Naive thymus-derived CD4-positive, alpha-beta T cell (primary cell): ENCODE results near the gene ZBTB5. TPM values are rescaled to one million over a fixed set of nuclear protein-coding genes. Genes with fewer than 3 reads are reported as not detected.

ENCODE experiments used
- ATAC-seq: fragments of 150-1000 bp; cut with Tn5 transposase; 2 replicates; pipeline ENCODE4 v1.10.0; 2021; ENCODE audit warnings: mild to moderate bottlenecking, moderate library complexity
- CTCF ChIA-PET: fragments of 350-600 bp; sonication (Branson Sonifier 250); formaldehyde crosslinking; loops from one replicate; lab custom pipeline; 2021; ENCODE audit warnings: antibody characterized with exemption; lab: Charles Lee
- POLR2A ChIA-PET: fragments of 350-600 bp; sonication (Branson Sonifier 250); formaldehyde crosslinking; loops from one replicate; lab custom pipeline; 2021; ENCODE audit warnings: antibody characterized with exemption, inconsistent platforms; lab: Charles Lee
- DNase-seq, 9 donors: peaks; one replicate each; pipeline versions ENCODE4 v3.0.0 to v3.0.0-alpha.2; 2020 to 2022; ENCODE audit warnings: mixed read lengths in 1 of 9
- H3K27ac ChIP-seq: one replicate; pipeline ENCODE4 v1.7.0; 2013; ENCODE audit warnings: mild to moderate bottlenecking, low read depth, low read length, moderate library complexity
- H3K27me3 ChIP-seq, 2 donors: one replicate each; pipeline ENCODE4 v1.7.0; 2013; ENCODE audit warnings: low read length in 2 of 2, mild to moderate bottlenecking in 2 of 2, moderate library complexity in 2 of 2; ENCODE audit not compliant: control insufficient read depth in 2 of 2, insufficient read depth in 2 of 2
- H3K36me3 ChIP-seq, 3 experiments: 1 replicate in 2 of 3; 2 replicates in 1 of 3; pipeline ENCODE4 v1.7.0; 2013; ENCODE audit warnings: low read length in 3 of 3, mild to moderate bottlenecking in 3 of 3, moderate library complexity in 1 of 3; ENCODE audit not compliant: insufficient read depth in 3 of 3, control insufficient read depth in 2 of 3
- H3K4me1 ChIP-seq, 2 donors: one replicate each; pipeline ENCODE4 v1.7.0; 2013; ENCODE audit warnings: low read length in 2 of 2, mild to moderate bottlenecking in 2 of 2, moderate library complexity in 1 of 2; ENCODE audit not compliant: control insufficient read depth in 2 of 2, insufficient read depth in 2 of 2
- H3K4me3 ChIP-seq: 2 replicates; pipeline ENCODE4 v1.7.0; 2013; ENCODE audit warnings: mild to moderate bottlenecking, low read length
- H3K9me3 ChIP-seq, 3 experiments: 1 replicate in 2 of 3; 2 replicates in 1 of 3; pipeline ENCODE4 v1.7.0; 2013; ENCODE audit warnings: low read length in 3 of 3; ENCODE audit not compliant: control insufficient read depth in 2 of 3
- H3K27ac Mint-ChIP-seq, 9 donors: one replicate each; pipeline ENCODE4 v1.8.0; 2020 to 2022; ENCODE audit warnings: mixed read lengths in 9 of 9, mild to moderate bottlenecking in 8 of 9, moderate library complexity in 5 of 9, inconsistent platforms in 2 of 9
- H3K27me3 Mint-ChIP-seq, 5 donors: one replicate each; pipeline ENCODE4 v1.8.0; 2021 to 2022; ENCODE audit warnings: mixed read lengths in 5 of 5, mild to moderate bottlenecking in 1 of 5
- H3K36me3 Mint-ChIP-seq, 5 donors: one replicate each; pipeline ENCODE4 v1.8.0; 2020 to 2022; ENCODE audit warnings: mixed read lengths in 5 of 5, mild to moderate bottlenecking in 3 of 5, inconsistent platforms in 1 of 5
- H3K4me1 Mint-ChIP-seq, 7 donors: one replicate each; pipeline ENCODE4 v1.8.0; 2020 to 2022; ENCODE audit warnings: mixed read lengths in 7 of 7, mild to moderate bottlenecking in 3 of 7, inconsistent platforms in 1 of 7
- H3K4me3 Mint-ChIP-seq, 10 donors: one replicate each; pipeline ENCODE4 v1.8.0; 2020 to 2022; ENCODE audit warnings: mild to moderate bottlenecking in 10 of 10, mixed read lengths in 10 of 10, moderate library complexity in 6 of 10, inconsistent platforms in 2 of 10
- H3K9me3 Mint-ChIP-seq, 11 donors: one replicate each; pipeline ENCODE4 v1.8.0; 2020 to 2022; ENCODE audit warnings: mixed read lengths in 11 of 11, mild to moderate bottlenecking in 4 of 11, inconsistent platforms in 1 of 11, moderate library complexity in 1 of 11
- intact Hi-C, 2 donors: fragments of 100-400 bp; cut with micrococcal nuclease; formaldehyde crosslinking; loops; one replicate each; pipeline ENCODE4 v1.15.1; 2023
- polyA plus RNA-seq, 2 donors: library from polyadenylated mRNA; unstranded; fragments of 300-500 nt; fragmentation: Illumina TruSeq; gene quantifications; one replicate each; pipeline ENCODE4 v1.2.3, GENCODE V29; 2021
- total RNA-seq, 6 experiments: library from RNA in 5 of 6; stranded (reverse) in 5 of 6; gene quantifications; 1 replicate in 5 of 6; 2 replicates in 1 of 6; pipeline ENCODE4 v1.2.3 and lab custom pipeline; 2021 to 2026

ZBTB5 gene
- total and polyA plus RNA-seq, 7 experiments from 2014 or later: 0.60 to 16.8 (median 11.7) TPM

- peak overlapping the region in 2 of 9 donors; percentile 21 to 62 for H3K27ac Mint-ChIP-seq
- peaks cover 27 to 78% (median 64%) of the 10 kb centered on the region in 7 donors for H3K4me1 Mint-ChIP-seq
- ATAC-seq (peak; percentile 32), DNase-seq (no peak)
- Histone ChIP-seq H3K36me3 (no peaks in the 10 kb centered on the region), H3K27ac (no peak overlapping the region), H3K27me3 (no peaks in the 10 kb centered on the region), H3K9me3 (no peaks in the 10 kb centered on the region), H3K4me3 (no peak overlapping the region), H3K4me1 (peaks cover 0 to 4% of the 10 kb centered on the region in 2 donors)
- POLR2A ChIA-PET: interaction anchor here (1.3 kb wide), 1 partner anchor 8 kb away, joined by 3 read pairs; no protein-coding TSS in a partner anchor
- CTCF ChIA-PET: no interaction called here
- intact Hi-C loops: no loop called here
- H3K27me3 Mint-ChIP-seq: no peaks in the 10 kb centered on the region
- H3K36me3 Mint-ChIP-seq: peaks cover 3 to 13% (median 6%) of the 10 kb centered on the region in 5 donors
- H3K4me3 Mint-ChIP-seq: peak overlapping the region in 1 of 10 donors; percentile 3
- H3K9me3 Mint-ChIP-seq: no peaks in the 10 kb centered on the region
Observed at GRCh38 chr9:37456817-37457216, 8.4 kb downstream of the ZBTB5 start.

DNA sequence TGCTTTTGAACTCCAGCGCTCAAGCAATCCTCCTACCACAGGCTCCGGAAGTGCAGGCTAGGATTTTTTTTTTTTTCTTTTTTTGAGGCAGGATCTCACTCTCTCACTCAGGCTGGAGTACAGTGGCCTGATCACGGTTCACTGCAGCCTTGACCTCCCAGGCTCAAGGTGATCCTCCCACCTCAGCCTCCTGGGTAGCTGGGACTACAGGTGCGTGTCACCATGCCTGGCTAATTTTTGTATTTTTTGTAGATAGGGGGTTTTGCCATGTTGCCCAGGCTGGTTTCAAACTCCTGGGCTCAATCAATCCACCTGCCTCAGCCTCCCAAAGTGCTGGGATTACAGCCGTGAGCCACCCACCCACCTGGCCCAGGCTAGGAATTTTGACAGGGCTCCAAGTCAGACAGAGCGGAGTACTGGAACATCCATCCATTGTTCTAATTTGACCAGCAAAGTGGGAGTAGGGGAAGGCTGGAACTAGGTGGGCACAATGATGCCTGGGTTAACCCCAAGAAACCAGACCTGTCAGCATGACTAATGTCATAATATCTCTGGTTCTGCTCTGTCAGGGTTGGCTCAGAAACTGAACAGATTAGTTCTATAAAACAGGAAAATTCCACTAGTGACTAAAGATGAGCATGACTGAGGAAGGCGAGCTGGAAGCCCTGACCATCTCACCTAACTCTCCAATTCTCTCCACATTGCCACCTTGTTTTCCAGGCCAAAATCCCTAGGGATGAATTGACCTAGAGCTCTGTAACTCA is 9.2 kb downstream of the ZBTB5 start:
- Mint-ChIP-seq H3K9me3 (no peaks in the 10 kb centered on the region), H3K27ac (peak overlapping the region in 6 of 9 donors; percentile 21 to 84 (median 47)), H3K36me3 (peaks cover 3 to 13% (median 6%) of the 10 kb centered on the region in 5 donors), H3K4me1 (peaks cover 30 to 78% (median 65%) of the 10 kb centered on the region in 7 donors), H3K27me3 (no peaks in the 10 kb centered on the region), H3K4me3 (peak overlapping the region in 1 of 10 donors; percentile 7)
- POLR2A ChIA-PET: interaction anchor here (0.6 to 1.3 kb wide), 2 partner anchors 8 to 10 kb away, joined by 3 read pairs; no protein-coding TSS in a partner anchor
- H3K4me1 ChIP-seq: no peaks in the 10 kb centered on the region
- ATAC-seq: no peak
- CTCF ChIA-PET: no interaction called here
- no peaks in the 10 kb centered on the region for H3K27me3 ChIP-seq
- H3K4me3 ChIP-seq: no peak overlapping the region
- intact Hi-C loops: no loop called here
- no peaks in the 10 kb centered on the region for H3K9me3 ChIP-seq
- H3K27ac ChIP-seq: no peak overlapping the region
- no peak for DNase-seq
- no peaks in the 10 kb centered on the region for H3K36me3 ChIP-seq

DNA sequence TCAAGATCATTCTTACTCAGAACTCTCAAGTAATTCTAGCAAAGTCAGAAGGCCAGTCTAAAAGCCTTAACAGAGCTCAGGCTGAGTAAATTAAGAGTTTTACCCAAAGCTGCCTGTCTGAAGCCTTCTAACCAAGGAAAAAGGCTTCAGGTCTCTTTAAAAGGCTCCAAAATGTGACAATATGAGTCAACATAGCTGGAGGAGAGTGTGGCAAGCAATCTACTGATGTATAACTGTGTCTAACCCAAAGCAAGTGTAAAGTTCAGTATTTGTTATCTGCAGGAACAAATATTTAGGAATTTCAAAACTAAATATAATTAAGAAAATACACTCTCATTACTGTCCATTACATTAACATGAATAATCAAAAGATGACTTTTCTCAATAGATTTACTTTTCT is 11.0 kb downstream of the ZBTB5 start:
- no peaks in the 10 kb centered on the region for H3K9me3 ChIP-seq

GRCh38 chr9:37453827-37454226 is 11.4 kb downstream of the ZBTB5 start:
- Mint-ChIP-seq H3K4me3 (no peak overlapping the region), H3K36me3 (peaks cover 3 to 19% (median 13%) of the 10 kb centered on the region in 5 donors), H3K4me1 (peaks cover 30 to 68% (median 59%) of the 10 kb centered on the region in 7 donors), H3K27ac (peak overlapping the region in 2 of 9 donors; percentile 18 to 68), H3K9me3 (no peaks in the 10 kb centered on the region), H3K27me3 (no peaks in the 10 kb centered on the region)
- DNase-seq (no peak), ATAC-seq (no peak)
- H3K27ac ChIP-seq: no peak overlapping the region
- H3K27me3 ChIP-seq: no peaks in the 10 kb centered on the region
- ChIA-PET POLR2A (no interaction called here), CTCF (no interaction called here)
- no peaks in the 10 kb centered on the region for H3K36me3 ChIP-seq
- no peak overlapping the region for H3K4me3 ChIP-seq
- H3K4me1 ChIP-seq: no peaks in the 10 kb centered on the region
- intact Hi-C loops: loop anchor here in 1 of 2 donors (5.0 kb wide), 1 partner anchor 33 kb away; the partner anchor contains the start of gene POLR1E
- no peaks in the 10 kb centered on the region for H3K9me3 ChIP-seq

More for the DNA sequence above, 11.0 kb downstream of the ZBTB5 start:
- ATAC-seq (no peak), DNase-seq (no peak)
- ChIA-PET POLR2A (no interaction called here), CTCF (no interaction called here)
- no peaks in the 10 kb centered on the region for H3K9me3 Mint-ChIP-seq
- peaks cover 3 to 19% (median 13%) of the 10 kb centered on the region in 5 donors for H3K36me3 Mint-ChIP-seq
- no peaks in the 10 kb centered on the region for H3K27me3 Mint-ChIP-seq
- H3K4me3 Mint-ChIP-seq: no peak overlapping the region
- Histone ChIP-seq H3K27ac (no peak overlapping the region), H3K27me3 (no peaks in the 10 kb centered on the region), H3K4me1 (no peaks in the 10 kb centered on the region), H3K4me3 (no peak overlapping the region), H3K36me3 (no peaks in the 10 kb centered on the region)
- intact Hi-C loops: loop anchor here in 1 of 2 donors (5.0 kb wide), 1 partner anchor 33 kb away; the partner anchor contains the start of gene POLR1E
- H3K27ac Mint-ChIP-seq: no peak overlapping the region
- H3K4me1 Mint-ChIP-seq: peaks cover 30 to 72% (median 59%) of the 10 kb centered on the region in 7 donors

DNA sequence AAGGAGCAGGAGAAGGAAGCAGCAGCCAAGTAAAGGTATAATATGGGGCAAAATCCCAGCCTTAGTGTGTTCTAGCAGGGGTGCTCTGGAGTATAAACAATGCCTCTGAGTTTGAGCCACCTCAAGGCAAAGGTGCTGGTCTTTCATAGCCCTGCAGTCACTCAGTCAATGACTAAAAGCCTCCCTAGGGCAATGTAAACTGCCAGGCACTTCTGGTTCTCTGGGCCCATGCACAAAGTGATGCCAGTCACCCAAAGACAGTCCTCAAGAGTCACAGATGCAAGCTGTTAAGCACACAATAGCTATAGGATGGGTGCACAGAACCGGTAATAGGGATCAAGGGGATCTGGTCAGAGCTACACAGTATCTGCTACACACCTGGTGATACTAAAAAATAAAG is 12.6 kb downstream of the ZBTB5 start:
- H3K4me1 Mint-ChIP-seq: peaks cover 26 to 67% (median 52%) of the 10 kb centered on the region in 7 donors
- no peak overlapping the region for H3K4me3 Mint-ChIP-seq
- DNase-seq: no peak
- H3K9me3 Mint-ChIP-seq: no peaks in the 10 kb centered on the region
- peaks cover 3 to 23% (median 10%) of the 10 kb centered on the region in 5 donors for H3K36me3 Mint-ChIP-seq
- ChIA-PET CTCF (interaction anchor here (0.5 kb wide), 1 partner anchor 1068 kb away, joined by 3 read pairs; no protein-coding TSS in a partner anchor), POLR2A (interaction anchor here (1.0 kb wide), 1 partner anchor 12 kb away, joined by 3 read pairs; the partner anchor contains the start of gene ZBTB5)
- Histone ChIP-seq H3K9me3 (no peaks in the 10 kb centered on the region), H3K27ac (no peak overlapping the region), H3K36me3 (peaks cover 0 to 3% (median 0%) of the 10 kb centered on the region in 3 experiments), H3K4me3 (no peak overlapping the region), H3K4me1 (no peaks in the 10 kb centered on the region), H3K27me3 (no peaks in the 10 kb centered on the region)
- intact Hi-C loops: loop anchor here in 1 of 2 donors (5.0 kb wide), 1 partner anchor 35 kb away; the partner anchor contains the start of gene POLR1E
- ATAC-seq: peak; percentile 6
- peak overlapping the region in 1 of 9 donors; percentile 47 for H3K27ac Mint-ChIP-seq
- H3K27me3 Mint-ChIP-seq: no peaks in the 10 kb centered on the region

GRCh38 chr9:37451628-37452027 is 13.6 kb downstream of the ZBTB5 start:
- H3K36me3 ChIP-seq: peaks cover 0 to 3% (median 0%) of the 10 kb centered on the region in 3 experiments
- no peak for ATAC-seq
- no peak overlapping the region for H3K4me3 ChIP-seq
- no peaks in the 10 kb centered on the region for H3K4me1 ChIP-seq
- DNase-seq: no peak
- Mint-ChIP-seq H3K9me3 (no peaks in the 10 kb centered on the region), H3K36me3 (peaks cover 3 to 23% (median 7%) of the 10 kb centered on the region in 5 donors), H3K4me1 (peaks cover 25 to 67% (median 48%) of the 10 kb centered on the region in 7 donors), H3K4me3 (no peak overlapping the region), H3K27me3 (no peaks in the 10 kb centered on the region), H3K27ac (no peak overlapping the region)
- H3K27me3 ChIP-seq: no peaks in the 10 kb centered on the region
- intact Hi-C loops: loop anchor here in 1 of 2 donors (5.0 kb wide), 1 partner anchor 36 kb away; the partner anchor contains the start of gene POLR1E
- H3K9me3 ChIP-seq: no peaks in the 10 kb centered on the region
- ChIA-PET CTCF (no interaction called here), POLR2A (interaction anchor here (0.6 to 1.0 kb wide), 2 partner anchors 13 to 363 kb away, joined by 3 read pairs; partner anchors contain the start of gene ZBTB5)
- H3K27ac ChIP-seq: no peak overlapping the region
